SK-N-SH (cell line): ENCODE data around the gene PCSK6. TPM values are rescaled to one million over a fixed set of nuclear protein-coding genes. Genes with fewer than 3 reads are reported as not detected.

Source experiments
- CTCF ChIA-PET: fragments of 300-600, 350-600 bp; formaldehyde crosslinking; extraction: SDS; loops from one replicate; lab custom pipeline; 2021; lab: Yijun Ruan, JAX
- POLR2A ChIA-PET: fragments of 350-600 bp; sonication (Branson Sonifier 250); formaldehyde crosslinking; extraction: SDS; loops from one replicate; lab custom pipeline; 2020; ENCODE audit warnings: antibody characterized with exemption, inconsistent platforms; lab: Yijun Ruan, JAX
- DNase-seq: peaks from one replicate; pipeline ENCODE4 v3.0.0; 2012
- H2AFZ ChIP-seq: fragments of 200-600 bp; sonication (generic); 2 replicates; pipeline ENCODE4 v1.8.1; 2016; ENCODE audit warnings: antibody characterized with exemption, mild to moderate bottlenecking, low read depth
- H3F3A ChIP-seq: fragments of 200-600 bp; sonication (generic); replicated peaks from 2 replicates; pipeline ENCODE3; 2016; ENCODE audit warnings: antibody characterized with exemption, mild to moderate bottlenecking; ENCODE audit not compliant: insufficient read depth
- H3K27ac ChIP-seq, 2 experiments: fragments of 200-500 bp in 1 of 2; fragments of 200-600 bp in 1 of 2; sonication (Bioruptor generic) in 1 of 2; sonication (generic), shearing (Covaris generic) in 1 of 2; 2 replicates each; pipeline versions ENCODE4 v1.5.1 to v1.6.1; 2014 to 2016; ENCODE audit warnings: low read depth in 2 of 2, inconsistent platforms in 1 of 2, low read length in 1 of 2, mild to moderate bottlenecking in 1 of 2, mixed read lengths in 1 of 2
- H3K27me3 ChIP-seq: fragments of 200-600 bp; sonication (generic), shearing (Covaris generic); 2 replicates; pipeline ENCODE4 v1.6.1; 2016; ENCODE audit warnings: mixed run types; ENCODE audit not compliant: insufficient read depth
- H3K36me3 ChIP-seq, 2 experiments: fragments of 200-500 bp in 1 of 2; fragments of 200-600 bp in 1 of 2; sonication (Bioruptor generic) in 1 of 2; sonication (generic) in 1 of 2; replicated peaks in 1 of 2; 2 replicates each; pipeline versions ENCODE3 to v1.5.1; 2014 to 2016; ENCODE audit warnings: low read length in 1 of 2, mild to moderate bottlenecking in 1 of 2; ENCODE audit not compliant: insufficient read depth in 2 of 2, control insufficient read depth in 1 of 2
- H3K4me1 ChIP-seq, 2 experiments: fragments of 200-500 bp in 1 of 2; fragments of 200-600 bp in 1 of 2; sonication (Bioruptor generic) in 1 of 2; sonication (generic), shearing (Covaris generic) in 1 of 2; 2 replicates each; pipeline versions ENCODE4 v1.5.1 to v1.6.1; 2014 to 2016; ENCODE audit warnings: low read depth in 1 of 2, low read length in 1 of 2, mixed run types in 1 of 2; ENCODE audit not compliant: insufficient read depth in 2 of 2, control insufficient read depth in 1 of 2
- H3K4me2 ChIP-seq: fragments of 200-600 bp; sonication (generic), shearing (Covaris generic); 2 replicates; pipeline ENCODE4 v1.6.1; 2017; ENCODE audit warnings: mixed run types
- H3K4me3 ChIP-seq, 2 experiments: fragments of 200-500 bp in 1 of 2; fragments of 200-600 bp in 1 of 2; sonication (Bioruptor generic) in 1 of 2; sonication (generic), shearing (Covaris generic) in 1 of 2; 2 replicates each; pipeline versions ENCODE4 v1.5.1 to v1.8.1; 2014 to 2016; ENCODE audit warnings: low read depth in 2 of 2, inconsistent platforms in 1 of 2, low read length in 1 of 2, mild to moderate bottlenecking in 1 of 2, mixed read lengths in 1 of 2, moderate library complexity in 1 of 2
- H3K79me2 ChIP-seq: fragments of 200-600 bp; sonication (generic); 2 replicates; pipeline ENCODE4 v1.8.1; 2017; ENCODE audit warnings: mild to moderate bottlenecking; ENCODE audit not compliant: insufficient read depth
- H3K9ac ChIP-seq: fragments of 200-600 bp; sonication (generic); 2 replicates; pipeline ENCODE4 v1.6.1; 2017; ENCODE audit warnings: mixed run types
- H3K9me2 ChIP-seq: fragments of 200-600 bp; sonication (generic); 2 replicates; pipeline ENCODE4 v1.6.1; 2017; ENCODE audit warnings: mixed run types
- H3K9me3 ChIP-seq: fragments of 200-600 bp; sonication (generic); 2 replicates; pipeline ENCODE4 v1.6.1; 2017; ENCODE audit warnings: mixed run types, mild to moderate bottlenecking, moderate library complexity
- H4K20me1 ChIP-seq: fragments of 200-600 bp; sonication (generic); 2 replicates; pipeline ENCODE4 v1.6.1; 2017; ENCODE audit warnings: mild to moderate bottlenecking, mixed run types; ENCODE audit not compliant: insufficient read depth
- CHD2 ChIP-seq: fragments of 150-350 bp; IDR thresholded peaks from 2 replicates; pipeline ENCODE4 v1.6.1; 2018; ENCODE audit warnings: low read length; ENCODE audit not compliant: partially characterized antibody
- ELF1 ChIP-seq: IDR thresholded peaks from 2 replicates; pipeline ENCODE4 v1.4.0; 2012
- EP300 ChIP-seq, 2 experiments: IDR thresholded peaks; 2 replicates each; pipeline versions ENCODE4 v1.4.0 to v1.6.1; 2012; ENCODE audit warnings: borderline replicate concordance in 1 of 2, low read depth in 1 of 2, low read length in 1 of 2
- FOXJ3 ChIP-seq: sonication (generic); formaldehyde crosslinking; IDR thresholded peaks from 2 replicates; pipeline ENCODE4 v1.5.1; 2020; ENCODE audit warnings: mild to moderate bottlenecking, missing genetic modification reagents
- FOXM1 ChIP-seq: IDR thresholded peaks from 2 replicates; pipeline ENCODE4 v1.4.0; 2012; ENCODE audit warnings: low read depth, mild to moderate bottlenecking
- GABPA ChIP-seq: IDR thresholded peaks from 2 replicates; pipeline ENCODE4 v1.4.0; 2012; ENCODE audit warnings: low read depth, mild to moderate bottlenecking
- JUND ChIP-seq: IDR thresholded peaks from 2 replicates; pipeline ENCODE4 v1.4.0; 2012
- MXI1 ChIP-seq: IDR thresholded peaks from 2 replicates; pipeline ENCODE4 v1.6.1; 2012; ENCODE audit warnings: mild to moderate bottlenecking, low read depth, low read length, improper control_type of control experiment
- NFIC ChIP-seq: IDR thresholded peaks from 2 replicates; pipeline ENCODE4 v1.4.0; 2012; ENCODE audit warnings: borderline replicate concordance
- NRF1 ChIP-seq: IDR thresholded peaks from 2 replicates; pipeline ENCODE4 v1.6.1; 2012; ENCODE audit warnings: low read depth, mild to moderate bottlenecking, low read length
- POLR2AphosphoS5 ChIP-seq: IDR thresholded peaks from 2 replicates; pipeline ENCODE4 v1.6.1; 2012; ENCODE audit warnings: low read depth, low read length
- RAD21 ChIP-seq: IDR thresholded peaks from 2 replicates; pipeline ENCODE4 v1.6.1; 2012; ENCODE audit warnings: mild to moderate bottlenecking, low read length
- RXRA ChIP-seq: IDR thresholded peaks from 2 replicates; pipeline ENCODE4 v1.4.0; 2012; ENCODE audit warnings: low read depth, mild to moderate bottlenecking, borderline replicate concordance
- SIN3A ChIP-seq: IDR thresholded peaks from 2 replicates; pipeline ENCODE4 v1.6.1; 2012; ENCODE audit warnings: low read depth, mild to moderate bottlenecking, low read length, moderate library complexity, borderline replicate concordance
- SMC3 ChIP-seq: IDR thresholded peaks from 2 replicates; pipeline ENCODE4 v1.6.1; 2012; ENCODE audit warnings: low read depth, low read length, improper control_type of control experiment
- TEAD4 ChIP-seq: IDR thresholded peaks from 2 replicates; pipeline ENCODE4 v1.4.0; 2012; ENCODE audit warnings: mild to moderate bottlenecking, borderline replicate concordance; ENCODE audit not compliant: insufficient read depth
- YY1 ChIP-seq: IDR thresholded peaks from 2 replicates; pipeline ENCODE4 v1.4.0; 2012; ENCODE audit warnings: low read depth, mild to moderate bottlenecking
- WGBS: methylation state at CpG from one replicate; pipeline ENCODE4 v1.1.6; 2017; ENCODE audit warnings: low lambda C conversion rate; 5-methylcytosine and 5-hydroxymethylcytosine counted together
- polyA plus RNA-seq, 3 experiments: library from polyadenylated mRNA; depleted of rRNA; stranded (reverse); fragments of >200 nt; gene quantifications; 2 replicates each; pipeline ENCODE4 v1.2.3, GENCODE V29; 2012
- TF ChIP-seq, protein P1 (sequence below): fragments of 150-350 bp; IDR thresholded peaks from 2 replicates; pipeline ENCODE4 v1.6.1; 2017; ENCODE audit warnings: antibody characterized with exemption, low read length, low read depth, borderline replicate concordance
- TF ChIP-seq, protein P2 (sequence below): IDR thresholded peaks from 2 replicates; pipeline ENCODE4 v1.4.0; 2012; ENCODE audit warnings: low read depth, borderline replicate concordance
- TF ChIP-seq, protein P3 (sequence below): IDR thresholded peaks from 2 replicates; pipeline ENCODE4 v1.4.0; 2012; ENCODE audit warnings: low read depth

Gene PCSK6
- polyA plus RNA-seq, 1 of the 3 experiments (the other 2 are of a cell fraction) = 0.03 TPM

DNA sequence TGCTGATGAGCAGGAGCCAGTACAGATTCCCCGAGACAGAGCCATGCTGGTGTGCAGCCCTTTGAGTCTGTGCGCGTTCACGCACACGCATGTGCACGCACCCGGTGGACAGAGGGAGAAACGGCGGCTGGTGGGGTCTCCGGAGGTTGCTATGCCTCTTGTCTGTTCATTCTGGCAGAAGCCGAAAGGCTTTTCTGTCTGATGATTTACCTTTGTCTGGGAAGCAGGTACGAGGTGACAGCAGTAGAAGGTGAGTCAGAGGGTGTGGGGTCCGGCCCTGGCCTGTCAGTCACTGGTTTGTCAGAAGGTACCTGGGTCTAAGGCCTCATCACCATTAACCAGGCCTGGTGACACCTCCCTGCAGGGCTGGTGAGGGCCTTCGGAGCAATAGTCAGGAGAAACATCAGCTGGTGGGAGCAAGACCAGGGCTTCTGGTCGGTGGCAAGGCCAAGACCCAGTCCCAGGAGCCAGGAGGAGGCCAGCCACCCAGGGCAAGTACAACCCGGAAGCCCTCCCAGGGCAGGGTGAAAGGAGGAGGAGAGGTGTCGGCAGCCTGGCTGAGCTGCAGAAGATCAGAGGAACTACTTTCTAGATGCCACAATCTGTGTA lies 7.5 kb downstream of the PCSK6 start (continued):
- TF ChIP-seq, protein P1, sequence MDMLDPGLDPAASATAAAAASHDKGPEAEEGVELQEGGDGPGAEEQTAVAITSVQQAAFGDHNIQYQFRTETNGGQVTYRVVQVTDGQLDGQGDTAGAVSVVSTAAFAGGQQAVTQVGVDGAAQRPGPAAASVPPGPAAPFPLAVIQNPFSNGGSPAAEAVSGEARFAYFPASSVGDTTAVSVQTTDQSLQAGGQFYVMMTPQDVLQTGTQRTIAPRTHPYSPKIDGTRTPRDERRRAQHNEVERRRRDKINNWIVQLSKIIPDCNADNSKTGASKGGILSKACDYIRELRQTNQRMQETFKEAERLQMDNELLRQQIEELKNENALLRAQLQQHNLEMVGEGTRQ = no peak
- no peak for TF ChIP-seq RAD21

DNA sequence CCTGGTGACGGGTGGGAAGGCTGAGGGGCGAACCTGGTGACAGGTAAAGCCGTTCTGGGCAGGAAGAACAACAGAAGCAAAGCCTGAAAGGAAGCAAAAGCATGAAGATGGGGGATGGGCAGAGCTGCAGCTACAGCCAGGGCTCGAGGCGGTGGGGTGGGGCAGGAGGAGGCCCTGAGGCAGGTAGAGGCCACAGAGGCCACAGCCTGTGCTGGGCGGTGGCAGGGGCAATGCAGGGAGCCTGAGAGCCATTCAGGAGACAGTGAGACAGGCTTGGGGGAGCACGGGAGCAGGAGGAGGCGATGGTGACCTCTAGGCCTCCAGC lies 8.2 kb downstream of the PCSK6 start:
- no peak for DNase-seq
- ChIA-PET POLR2A (no interaction called here), CTCF (no interaction called here)

DNA sequence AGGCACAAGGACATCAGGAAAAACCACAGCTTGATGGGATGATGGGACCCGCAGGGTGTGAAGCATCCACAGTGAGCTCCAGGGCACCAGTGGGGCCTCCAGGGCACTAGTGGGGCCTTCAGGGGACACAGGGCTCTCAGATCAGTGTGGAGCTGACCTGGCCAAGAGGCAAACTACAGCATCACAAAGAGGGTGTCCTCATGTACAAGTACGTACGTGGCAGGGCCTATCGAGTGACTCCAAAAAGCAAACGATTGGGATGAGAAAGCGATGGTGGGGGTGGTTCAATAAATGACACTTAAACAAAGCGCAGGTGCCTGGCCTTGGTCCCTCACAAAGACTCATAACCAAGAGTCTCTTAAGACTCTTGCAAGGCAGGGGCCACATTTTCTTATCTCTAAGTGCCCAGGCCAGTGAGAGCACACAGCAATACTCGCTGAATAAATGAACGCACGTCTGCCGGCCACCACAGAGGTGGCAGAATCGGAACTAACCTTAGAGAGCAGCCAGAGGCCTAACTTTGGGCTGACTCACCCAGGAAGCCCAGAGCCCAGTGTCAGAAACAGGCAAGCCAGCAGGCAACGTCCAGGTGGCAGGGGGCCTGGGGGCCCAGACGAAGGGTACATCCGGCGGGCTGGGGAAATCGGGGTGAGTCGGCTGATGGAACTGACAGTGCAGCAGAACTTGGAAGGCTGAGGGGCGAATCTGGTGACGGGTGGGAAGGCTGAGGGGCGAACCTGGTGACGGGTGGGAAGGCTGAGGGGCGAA lies 8.7 kb downstream of the PCSK6 start:
- Histone ChIP-seq H3K79me2 (no peaks in the 10 kb centered on the region), H3K36me3 (no peaks in the 10 kb centered on the region), H3K4me3 (no peak overlapping the region), H3K4me1 (peaks cover 0 to 7% of the 10 kb centered on the region in 2 experiments; a peak in 1 of 4 replicates), H3K9me2 (no peaks in the 10 kb centered on the region), H3K4me2 (no peak overlapping the region), H3K9me3 (no peaks in the 10 kb centered on the region), H3K27me3 (no peaks in the 10 kb centered on the region), H2AFZ (no peak overlapping the region), H4K20me1 (no peaks in the 10 kb centered on the region), H3K9ac (no peak overlapping the region), H3K27ac (no peak overlapping the region), H3F3A (no peaks in the 10 kb centered on the region)
- CTCF ChIA-PET = no interaction called here
- POLR2A ChIA-PET = no interaction called here
- DNase-seq = no peak
- 77% methylated on average over 22 of the region's 23 CpGs for WGBS
- TF ChIP-seq TEAD4 (no peak), RXRA (no peak), SMC3 (no peak), FOXM1 (no peak), NFIC (no peak), SIN3A (no peak), GABPA (no peak), YY1 (no peak), ELF1 (no peak), EP300 (IDR thresholded peaks at IDR 0.05; ENCODE audit: borderline replicate concordance in 1 of 2, low read depth in 1 of 2, low read length in 1 of 2) (no peak), JUND (no peak), MXI1 (no peak), NRF1 (no peak), POLR2AphosphoS5 (no peak)
- TF ChIP-seq, protein P2, sequence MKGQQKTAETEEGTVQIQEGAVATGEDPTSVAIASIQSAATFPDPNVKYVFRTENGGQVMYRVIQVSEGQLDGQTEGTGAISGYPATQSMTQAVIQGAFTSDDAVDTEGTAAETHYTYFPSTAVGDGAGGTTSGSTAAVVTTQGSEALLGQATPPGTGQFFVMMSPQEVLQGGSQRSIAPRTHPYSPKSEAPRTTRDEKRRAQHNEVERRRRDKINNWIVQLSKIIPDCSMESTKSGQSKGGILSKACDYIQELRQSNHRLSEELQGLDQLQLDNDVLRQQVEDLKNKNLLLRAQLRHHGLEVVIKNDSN = no peak
- TF ChIP-seq, protein P1 = no peak
- TF ChIP-seq, protein P3, sequence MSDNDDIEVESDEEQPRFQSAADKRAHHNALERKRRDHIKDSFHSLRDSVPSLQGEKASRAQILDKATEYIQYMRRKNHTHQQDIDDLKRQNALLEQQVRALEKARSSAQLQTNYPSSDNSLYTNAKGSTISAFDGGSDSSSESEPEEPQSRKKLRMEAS = no peak

More for the DNA sequence above, 8.2 kb downstream of the PCSK6 start:
- no peaks in the 10 kb centered on the region for H3K9me2 ChIP-seq
- no peak for TF ChIP-seq FOXJ3 (CRISPR knock-in tag)
- no peak for TF ChIP-seq TEAD4
- no peak for TF ChIP-seq EP300 (IDR thresholded peaks at IDR 0.05; ENCODE audit: borderline replicate concordance in 1 of 2, low read depth in 1 of 2, low read length in 1 of 2)
- no peak for TF ChIP-seq SMC3
- TF ChIP-seq YY1 = no peak
- no peak for TF ChIP-seq POLR2AphosphoS5
- TF ChIP-seq, protein P1 = no peak
- no peak for TF ChIP-seq CHD2
- H2AFZ ChIP-seq = no peak overlapping the region
- H3K9me3 ChIP-seq = no peaks in the 10 kb centered on the region
- no peaks in the 10 kb centered on the region for H3K36me3 ChIP-seq
- no peak overlapping the region for H3K4me3 ChIP-seq
- H3K9ac ChIP-seq = no peak overlapping the region
- 56% methylated on average over 8 of the region's 8 CpGs for WGBS
- no peaks in the 10 kb centered on the region for H3K27me3 ChIP-seq
- H3F3A ChIP-seq = no peaks in the 10 kb centered on the region
- H3K4me2 ChIP-seq = no peak overlapping the region
- no peaks in the 10 kb centered on the region for H3K79me2 ChIP-seq
- no peak overlapping the region for H3K27ac ChIP-seq
- H4K20me1 ChIP-seq = no peaks in the 10 kb centered on the region
- H3K4me1 ChIP-seq = peaks cover 0 to 7% of the 10 kb centered on the region in 2 experiments; a peak in 1 of 4 replicates
